SH-SY5Y (cell line): Measurements from ENCODE around the gene CLSTN2.

ENCODE experiments used
- GATA2 ChIP-seq: IDR thresholded peaks from 2 replicates; pipeline ENCODE4 v1.6.1; 2011; ENCODE audit warnings: mild to moderate bottlenecking, low read depth, low read length
- GATA3 ChIP-seq: IDR thresholded peaks from 2 replicates; pipeline ENCODE4 v1.6.1; 2011; ENCODE audit warnings: low read depth, mild to moderate bottlenecking, low read length, moderate library complexity

The CLSTN2 gene

GRCh38 chr3:140505213-140505612 lies 570.2 kb downstream of the CLSTN2 start:
- TF ChIP-seq GATA2, result no peak
- TF ChIP-seq GATA3, result no peak

GRCh38 chr3:140505876-140506275 lies 570.9 kb downstream of the CLSTN2 start:
- TF ChIP-seq GATA3, result no peak
- TF ChIP-seq GATA2, result no peak

- TF ChIP-seq GATA2 (no peak), GATA3 (no peak)
Observed at GRCh38 chr3:140508550-140508949, 573.6 kb downstream of the CLSTN2 start.

GRCh38 chr3:140509534-140509933 lies 574.5 kb downstream of the CLSTN2 start:
- TF ChIP-seq GATA2 (no peak), GATA3 (no peak)

- no peak for TF ChIP-seq GATA3
- no peak for TF ChIP-seq GATA2
Observed at GRCh38 chr3:140510303-140510861, 575.4 kb downstream of the CLSTN2 start.

- TF ChIP-seq GATA2, result no peak
- TF ChIP-seq GATA3, result no peak
Observed at GRCh38 chr3:140521751-140522445, 586.9 kb downstream of the CLSTN2 start.

- TF ChIP-seq GATA3 (no peak), GATA2 (no peak)
Observed at GRCh38 chr3:140522653-140523380, 587.8 kb downstream of the CLSTN2 start.

- TF ChIP-seq GATA2 (no peak), GATA3 (no peak)
Observed at GRCh38 chr3:140523600-140523999, 588.6 kb downstream of the CLSTN2 start.

GRCh38 chr3:140527156-140527555 lies 592.2 kb downstream of the CLSTN2 start:
- TF ChIP-seq GATA2, result no peak
- no peak for TF ChIP-seq GATA3

- no peak for TF ChIP-seq GATA2
- no peak for TF ChIP-seq GATA3
Observed at GRCh38 chr3:140529096-140529495, 594.1 kb downstream of the CLSTN2 start.

- TF ChIP-seq GATA2 (no peak), GATA3 (no peak)
Observed at GRCh38 chr3:140529558-140529957, 594.6 kb downstream of the CLSTN2 start.

- TF ChIP-seq GATA3, result no peak
- no peak for TF ChIP-seq GATA2
Observed at GRCh38 chr3:140530131-140530530, 595.1 kb downstream of the CLSTN2 start.

- no peak for TF ChIP-seq GATA3
- TF ChIP-seq GATA2, result no peak
Observed at GRCh38 chr3:140530603-140531002, 595.6 kb downstream of the CLSTN2 start.

- no peak for TF ChIP-seq GATA2
- TF ChIP-seq GATA3, result no peak
Observed at GRCh38 chr3:140532793-140533330, 597.9 kb downstream of the CLSTN2 start.
